Measurements from ENCODE around the gene ZBED6. TPM values are rescaled to one million over a fixed set of nuclear protein-coding genes. Genes with fewer than 3 reads are reported as not detected.

Gene ZBED6
- total RNA-seq, 1 experiment from 2014 or later, result 13.1 TPM

DNA sequence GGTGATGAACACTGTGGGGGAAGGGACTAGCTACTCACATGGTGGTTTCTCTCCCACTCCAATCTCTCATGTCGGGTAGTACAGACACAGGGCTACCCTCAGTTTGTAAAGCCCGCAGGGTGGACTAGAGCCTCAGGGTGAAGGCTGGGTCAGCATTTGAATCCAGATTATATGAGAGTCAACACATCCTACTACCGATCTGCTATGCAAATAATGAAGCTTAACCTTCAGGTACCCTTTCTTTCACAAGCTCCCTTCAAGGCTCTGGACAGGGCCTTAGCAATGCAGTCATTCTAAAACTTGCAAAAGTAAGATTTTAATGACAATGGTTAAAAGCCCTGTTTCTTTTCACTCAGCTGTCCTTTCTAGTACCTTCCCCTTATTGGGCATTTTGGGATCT lies 5.5 kb upstream of the ZBED6 start:
- H3K27ac ChIP-seq (ENCODE audit: insufficient read length, low read depth, low read length), result no peak overlapping the region
- H3K4me2 ChIP-seq (ENCODE audit: insufficient read depth, insufficient read length, low read length), result peak overlapping the region; percentile 19
- no peaks in the 10 kb centered on the region for H4K20me1 ChIP-seq (ENCODE audit: control insufficient read depth, insufficient read depth, insufficient read length)
- H3K23me2 ChIP-seq (ENCODE audit: insufficient read length, low read depth, low read length, poor library complexity, severe bottlenecking), result no peaks in the 10 kb centered on the region
- no peak overlapping the region for H3K9ac ChIP-seq (ENCODE audit: extremely low read depth, insufficient read length, low read length)
- H3K36me3 Mint-ChIP-seq (ENCODE audit: insufficient read depth in 1 of 3, low read depth in 3 of 3), result no peaks in the 10 kb centered on the region; a peak in 1 of 7 replicates
- DNase-seq, result no peak
- peak overlapping the region; percentile 27 to 55 (median 39); a peak in 3 of 7 replicates for H3K27ac Mint-ChIP-seq
- no CpG with 5 or more reads among the region's 3 CpGs for WGBS (ENCODE audit: extremely low coverage, insufficient read length, low lambda C conversion rate)
- peaks cover 4% of the 10 kb centered on the region; the same call in 1 of the 2 replicates for H3K4me1 ChIP-seq (ENCODE audit: insufficient read depth, low read length)
- H3K18ac ChIP-seq (ENCODE audit: insufficient read length, low read depth, low read length), result no peak overlapping the region
- no peak overlapping the region for H3K14ac ChIP-seq (ENCODE audit: insufficient read depth, low read length)
- peaks cover 25 to 31% of the 10 kb centered on the region in 2 experiments for H3K4me1 Mint-ChIP-seq
- no peak overlapping the region for H2BK120ac ChIP-seq (ENCODE audit: low read depth, low read length, poor library complexity, severe bottlenecking)
- H3K27me3 ChIP-seq (ENCODE audit: insufficient read depth, low read length), result no peaks in the 10 kb centered on the region
- H2BK20ac ChIP-seq (ENCODE audit: low read depth, low read length, poor library complexity, severe bottlenecking), result no peak overlapping the region
- H2AFZ ChIP-seq (ENCODE audit: low read length), result no peak overlapping the region
- H4K8ac ChIP-seq (replicated peaks; ENCODE audit: insufficient read length, low read depth, low read length), result no peak overlapping the region
- H3K4ac ChIP-seq (ENCODE audit: low read depth, low read length), result no peak overlapping the region
- H2AK5ac ChIP-seq (ENCODE audit: insufficient read length, low read length), result no peak overlapping the region
- H3K56ac ChIP-seq (ENCODE audit: insufficient read length, low read depth, low read length), result no peak overlapping the region
- H3K9me3 ChIP-seq (ENCODE audit: control insufficient read depth, low read depth, low read length), result no peaks in the 10 kb centered on the region
- no peak overlapping the region for H2BK12ac ChIP-seq (ENCODE audit: insufficient read length, low read depth, low read length)
- no peaks in the 10 kb centered on the region for H3K79me2 ChIP-seq (ENCODE audit: insufficient read depth, low read length)
- H3K4me3 Mint-ChIP-seq, result peak overlapping the region in 1 of 2 experiments; percentile 54; a peak in 1 of 5 replicates
- TF ChIP-seq, protein P1, sequence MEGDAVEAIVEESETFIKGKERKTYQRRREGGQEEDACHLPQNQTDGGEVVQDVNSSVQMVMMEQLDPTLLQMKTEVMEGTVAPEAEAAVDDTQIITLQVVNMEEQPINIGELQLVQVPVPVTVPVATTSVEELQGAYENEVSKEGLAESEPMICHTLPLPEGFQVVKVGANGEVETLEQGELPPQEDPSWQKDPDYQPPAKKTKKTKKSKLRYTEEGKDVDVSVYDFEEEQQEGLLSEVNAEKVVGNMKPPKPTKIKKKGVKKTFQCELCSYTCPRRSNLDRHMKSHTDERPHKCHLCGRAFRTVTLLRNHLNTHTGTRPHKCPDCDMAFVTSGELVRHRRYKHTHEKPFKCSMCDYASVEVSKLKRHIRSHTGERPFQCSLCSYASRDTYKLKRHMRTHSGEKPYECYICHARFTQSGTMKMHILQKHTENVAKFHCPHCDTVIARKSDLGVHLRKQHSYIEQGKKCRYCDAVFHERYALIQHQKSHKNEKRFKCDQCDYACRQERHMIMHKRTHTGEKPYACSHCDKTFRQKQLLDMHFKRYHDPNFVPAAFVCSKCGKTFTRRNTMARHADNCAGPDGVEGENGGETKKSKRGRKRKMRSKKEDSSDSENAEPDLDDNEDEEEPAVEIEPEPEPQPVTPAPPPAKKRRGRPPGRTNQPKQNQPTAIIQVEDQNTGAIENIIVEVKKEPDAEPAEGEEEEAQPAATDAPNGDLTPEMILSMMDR (conservative IDR thresholded peaks at IDR 0.05), result no peak
- H3K27me3 Mint-ChIP-seq (ENCODE audit: low read depth), result no peaks in the 10 kb centered on the region; the same call in 1 of the 2 replicates
- H3K9me3 Mint-ChIP-seq, result peaks cover 0 to 4% of the 10 kb centered on the region in 2 experiments; a peak in 2 of 5 replicates
- no peak overlapping the region for H3T11ph ChIP-seq (ENCODE audit: low read length)
- no peak overlapping the region for H4K91ac ChIP-seq (ENCODE audit: insufficient read length, low read depth, low read length)
- no peak overlapping the region for H2BK15ac ChIP-seq (ENCODE audit: low read depth, low read length)
- no peak overlapping the region for H2BK5ac ChIP-seq (ENCODE audit: insufficient read length, low read length)
- no peak overlapping the region for H3K23ac ChIP-seq (ENCODE audit: insufficient read length, low read depth, low read length)
- no peaks in the 10 kb centered on the region for H3K79me1 ChIP-seq (ENCODE audit: insufficient read depth, low read depth, low read length, poor library complexity, severe bottlenecking)
- no peak overlapping the region for H4K5ac ChIP-seq (ENCODE audit: insufficient read length, low read depth, low read length)

All from H9 (cell line).